Nucleus accumbens (tissue), 56 donors: Measurements from ENCODE around the gene FAM20A.
A peak's percentile ranks its signal among the peaks of the same experiment; 100 is the strongest.
"Not testable (repeated sequence)": the region's sequence is repeated elsewhere in the genome, so short reads cannot be mapped to it uniquely, and the experiment has no call there.

Experiments used
- DNase-seq, 56 donors: peaks; one replicate each; lab custom pipeline; 2025; lab: John Stamatoyannopoulos, UW

The FAM20A gene

DNA sequence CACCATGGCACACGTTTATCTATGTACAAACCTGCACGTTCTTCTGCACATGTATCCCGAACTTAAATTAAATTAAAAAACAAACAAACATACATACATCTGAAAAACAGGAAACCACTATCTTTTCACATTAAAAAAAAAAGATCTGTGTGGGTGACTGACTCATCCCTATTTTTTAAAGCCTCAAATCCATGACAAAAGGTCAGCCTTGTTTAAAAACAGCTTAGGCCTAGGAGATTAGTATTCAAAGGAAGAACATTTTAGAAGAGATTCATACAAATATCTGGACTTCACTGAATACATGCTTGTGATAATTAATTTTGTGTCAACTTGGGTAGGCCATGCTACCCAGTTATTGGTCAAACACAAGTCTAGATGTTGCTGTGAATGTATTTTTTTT, 93.6 kb downstream of the FAM20A start:
- DNase-seq = no peak

DNA sequence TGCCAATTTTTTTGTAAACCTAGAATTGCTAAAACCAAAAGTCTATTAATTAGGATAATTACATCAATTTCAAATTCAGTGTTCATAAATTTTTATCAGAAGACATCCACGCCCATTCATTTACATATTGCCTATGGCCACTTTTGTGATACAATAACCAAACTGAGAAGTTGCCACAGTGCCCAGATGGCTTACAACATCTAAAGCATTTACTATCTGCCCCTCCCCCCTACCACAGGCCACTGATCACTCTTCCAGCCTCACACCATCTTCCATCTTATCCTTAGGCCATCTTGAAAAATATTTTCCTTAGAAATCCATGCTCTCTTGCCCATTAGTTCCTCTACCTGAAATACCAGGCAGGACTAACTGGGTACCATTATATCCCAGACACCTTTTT, 95.2 kb downstream of the FAM20A start:
- no peak for DNase-seq

DNA sequence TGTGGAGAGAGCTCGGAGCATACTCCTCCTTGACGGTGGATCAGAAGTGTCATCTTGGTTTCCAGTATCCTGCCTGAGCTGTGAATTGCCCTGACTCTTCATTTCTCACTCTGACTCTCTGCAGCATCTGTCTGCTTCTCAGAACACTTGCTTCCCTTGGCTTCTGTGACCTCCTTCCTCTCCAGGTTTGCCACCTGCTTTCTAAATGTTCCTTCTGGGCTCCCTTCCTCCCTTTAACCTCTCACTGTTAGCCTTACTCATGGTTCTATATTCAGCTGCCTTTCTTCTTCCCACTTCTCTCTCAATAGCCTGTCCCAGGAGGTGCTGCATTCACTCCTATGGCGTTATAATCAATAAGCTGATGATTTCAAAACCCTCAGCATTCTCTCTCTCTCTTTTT, 100.1 kb downstream of the FAM20A start:
- no peak for DNase-seq

DNA sequence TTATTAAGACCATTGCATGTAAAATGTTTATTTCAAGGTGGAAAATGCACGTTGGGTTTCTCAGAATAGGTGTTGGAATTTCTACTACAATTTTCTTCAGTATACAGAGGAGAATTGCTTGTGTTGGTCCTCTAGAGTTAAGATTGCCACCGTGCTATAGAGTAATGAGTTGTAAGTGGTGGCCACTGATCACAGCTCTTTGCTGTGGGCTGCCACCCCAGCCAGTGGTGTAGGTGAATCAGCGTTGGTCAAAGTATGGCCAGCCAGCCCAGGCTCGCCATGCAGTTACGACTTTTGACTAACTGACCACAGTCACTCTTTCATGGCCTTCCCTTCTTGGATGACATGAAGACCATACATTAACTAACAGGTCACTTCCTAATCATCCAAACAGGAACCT, 101.6 kb downstream of the FAM20A start:
- no peak for DNase-seq

- no peak for DNase-seq
Observed at GRCh38 chr17:68498479-68499326, 102.5 kb downstream of the FAM20A start.

DNA sequence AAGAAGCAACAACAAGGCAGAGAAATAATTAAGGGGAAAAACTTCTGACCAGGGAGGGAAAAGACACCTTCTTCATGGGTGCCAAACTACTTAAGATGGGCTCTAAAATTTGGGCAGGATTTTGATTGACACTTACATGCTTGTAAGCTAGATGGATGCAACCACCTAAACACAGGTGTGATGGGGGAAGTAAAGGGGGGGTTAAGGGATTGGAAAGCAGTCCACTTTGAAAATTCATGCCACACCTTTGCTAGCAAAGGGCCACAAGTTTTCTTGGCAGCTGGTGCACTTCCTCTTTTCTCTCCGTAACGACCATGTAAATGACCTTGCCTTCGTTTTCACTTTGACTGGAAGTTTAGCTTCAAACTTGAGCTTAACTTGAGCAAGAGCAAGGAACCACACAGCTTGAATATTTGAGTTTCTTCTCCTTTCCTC, 103.3 kb downstream of the FAM20A start:
- no peak for DNase-seq

GRCh38 chr17:68495081-68495480, 106.1 kb downstream of the FAM20A start:
- no peak for DNase-seq

DNA sequence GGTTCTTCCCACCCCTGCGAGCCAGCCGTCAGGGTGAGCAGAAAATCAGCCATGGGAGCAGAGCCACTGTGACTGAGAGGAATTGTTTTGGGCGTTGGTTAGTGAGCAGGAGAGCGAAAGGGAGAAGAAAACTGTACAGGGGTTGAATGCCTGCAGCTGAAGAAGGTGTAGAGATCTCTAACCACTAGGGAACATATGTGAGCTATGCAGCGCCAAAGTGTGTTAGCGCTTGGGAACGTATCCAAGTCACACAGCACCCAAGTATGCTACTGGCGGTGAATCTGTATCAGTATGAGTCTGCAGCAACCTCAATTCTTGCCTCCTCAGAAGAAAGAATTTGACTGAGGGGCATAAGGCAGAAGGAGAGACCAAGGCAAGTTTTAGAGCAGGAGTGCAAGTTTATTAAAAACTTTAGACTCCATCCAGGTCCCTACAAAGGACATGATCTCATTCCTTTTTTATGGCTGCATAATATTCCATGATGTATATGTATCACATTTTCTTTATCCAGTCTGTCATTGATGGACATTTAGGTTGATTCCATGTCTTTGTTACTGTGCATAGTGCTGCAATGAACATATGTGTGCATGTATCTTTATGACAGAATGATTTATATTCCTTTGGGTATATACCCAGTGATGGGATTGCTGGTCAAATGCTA, 108.6 kb downstream of the FAM20A start:
- DNase-seq = not testable (repeated sequence)

DNA sequence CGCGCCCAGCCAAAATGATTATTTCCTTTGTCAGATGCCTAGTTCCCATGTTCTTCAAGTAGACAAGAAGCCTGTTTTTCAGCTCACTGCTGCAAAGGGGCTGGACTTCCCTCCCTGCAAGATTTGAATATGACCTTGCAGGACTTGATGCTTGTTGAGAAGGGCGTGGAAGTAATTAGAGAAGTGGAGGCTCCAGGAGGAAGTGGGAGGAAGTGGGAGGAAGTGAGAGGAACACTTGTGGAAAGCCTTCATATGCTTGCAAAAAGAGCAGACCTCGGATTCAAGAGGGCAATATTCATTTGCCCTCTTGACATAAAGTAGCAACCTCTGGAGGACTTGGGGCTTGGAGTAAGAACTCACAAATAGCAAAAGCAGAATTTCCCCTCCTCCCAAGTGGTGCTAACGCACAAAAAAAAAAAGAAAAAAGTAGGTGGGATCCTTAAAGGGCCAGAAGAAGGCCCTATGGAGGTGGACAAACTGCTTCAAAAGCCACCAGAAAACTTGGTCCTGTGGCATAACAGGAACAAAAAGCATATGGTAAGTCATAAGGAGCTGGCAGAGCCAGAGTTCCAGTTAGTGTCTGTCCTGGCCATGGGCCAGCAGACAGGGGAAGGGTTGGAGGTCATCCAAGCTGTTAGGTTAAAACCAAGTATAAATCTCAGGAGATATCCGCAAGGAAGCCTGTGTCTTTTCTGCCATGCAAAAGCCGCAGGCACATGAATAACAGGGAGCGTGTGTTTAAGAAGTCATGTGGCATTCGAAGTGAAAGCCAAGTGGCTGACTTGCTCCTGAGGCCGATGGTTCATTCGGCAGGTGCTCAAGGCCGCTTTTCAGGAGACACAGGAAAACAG, 109.6 kb downstream of the FAM20A start:
- DNase-seq = peak in 6 of 56 donors; percentile 7 to 29 (median 12)

DNA sequence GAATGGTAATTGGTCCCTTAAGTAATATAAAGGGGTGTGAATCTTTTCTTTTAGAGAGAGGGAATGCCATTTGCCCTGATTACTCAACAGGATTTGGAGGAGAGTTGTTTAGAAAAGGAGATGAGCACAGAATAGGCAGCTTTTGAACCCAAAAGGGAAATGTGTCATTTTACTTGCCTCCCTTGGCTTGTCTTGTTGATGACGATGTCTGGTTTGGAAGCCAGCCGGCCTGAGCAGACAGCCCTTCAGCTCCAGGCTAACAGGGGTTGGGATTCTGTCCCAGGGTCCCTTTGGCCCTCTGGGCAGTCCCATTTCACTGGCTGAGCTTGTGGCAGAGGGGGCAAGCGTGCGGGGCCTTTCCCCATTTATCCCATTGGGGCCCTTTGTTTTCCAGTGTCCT, 111.2 kb downstream of the FAM20A start:
- DNase-seq = no peak
